SK-N-MC (cell line): Measurements from ENCODE around the gene ZBTB33.

Experiments
- EZH2 ChIP-seq: fragments of 200-600 bp; sonication (generic); IDR thresholded peaks from one replicate; pipeline ENCODE4 v1.6.1; 2017; ENCODE audit warnings: antibody characterized with exemption
- POLR2AphosphoS5 ChIP-seq: IDR thresholded peaks from 2 replicates; pipeline ENCODE4 v1.6.1; 2012; ENCODE audit warnings: mild to moderate bottlenecking, low read depth, low read length, borderline replicate concordance

DNA sequence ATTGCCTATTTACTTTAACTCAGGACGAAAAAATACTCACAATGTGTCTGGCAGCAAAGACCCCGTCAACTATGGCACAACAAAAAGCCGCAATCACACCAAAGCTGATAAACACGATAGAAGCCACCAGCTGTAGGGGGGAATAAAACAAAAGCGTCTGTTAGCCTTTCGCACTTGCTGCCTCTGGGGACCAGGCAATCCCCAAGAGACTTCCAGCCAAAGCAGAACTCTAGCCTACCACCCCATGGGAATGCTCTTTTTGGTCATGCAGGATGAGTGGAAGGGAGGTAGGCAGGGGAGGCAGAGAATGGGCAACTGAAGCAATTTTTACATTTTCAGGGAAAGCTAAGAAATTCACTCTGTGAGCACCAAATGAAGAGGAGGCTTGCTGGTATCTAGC, 40.6 kb downstream of the ZBTB33 start:
- TF ChIP-seq POLR2AphosphoS5 (no peak), EZH2 (no peak)
